GM21526 (cell line): ENCODE measurements around the gene LIN52.

Experiments used
- ATAC-seq: cut with Tn5 transposase; IDR thresholded peaks from one replicate; pipeline ENCODE4 v1.9.1; 2021; ENCODE audit warnings: moderate library complexity; ENCODE audit not compliant: unreplicated experiment, low FRiP score

LIN52 gene

GRCh38 chr14:74221741-74222140, 137.0 kb downstream of the LIN52 start:
- no peak for ATAC-seq

- ATAC-seq = no peak
These were observed 138.3 kb downstream of the LIN52 start for GRCh38 chr14:74223016-74223415.

DNA sequence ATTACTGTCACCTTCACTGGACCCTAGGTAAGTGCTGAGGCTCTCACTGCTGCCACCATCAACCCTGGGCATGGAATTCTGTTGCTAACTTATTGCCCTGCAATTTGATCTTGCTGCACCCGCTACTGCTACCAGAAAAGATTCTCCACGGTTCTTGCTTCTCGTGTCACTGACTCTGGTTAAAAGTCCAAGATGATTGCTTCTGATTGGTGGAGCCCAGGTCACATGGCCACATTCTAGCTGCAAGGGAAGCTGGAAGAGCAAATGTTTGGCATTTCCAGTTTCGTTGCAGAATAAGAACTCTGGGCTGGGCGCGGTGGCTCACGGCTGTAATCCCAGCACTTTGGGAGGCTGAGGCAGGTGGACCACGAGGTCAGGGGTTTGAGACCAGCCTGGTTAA, 147.0 kb downstream of the LIN52 start:
- no peak for ATAC-seq

DNA sequence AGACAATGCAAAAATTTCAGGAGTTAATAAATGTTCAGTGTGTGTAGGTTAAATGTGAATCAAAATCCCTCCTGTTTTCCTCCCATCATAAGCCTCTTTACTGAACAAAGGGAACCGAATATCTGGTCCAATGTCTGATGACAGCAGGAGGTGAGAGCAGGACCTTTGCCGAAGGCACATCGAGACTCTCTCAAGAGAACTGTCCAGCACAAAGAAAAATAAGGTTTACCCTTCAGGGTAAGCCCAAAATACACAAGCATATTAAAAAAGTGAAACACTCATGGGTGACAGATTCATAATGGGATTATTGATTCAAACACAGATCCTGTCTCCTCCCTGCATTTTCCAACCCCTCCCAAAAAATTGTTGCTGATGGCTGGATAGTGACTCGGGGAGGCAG, 150.3 kb downstream of the LIN52 start:
- ATAC-seq = no peak

DNA sequence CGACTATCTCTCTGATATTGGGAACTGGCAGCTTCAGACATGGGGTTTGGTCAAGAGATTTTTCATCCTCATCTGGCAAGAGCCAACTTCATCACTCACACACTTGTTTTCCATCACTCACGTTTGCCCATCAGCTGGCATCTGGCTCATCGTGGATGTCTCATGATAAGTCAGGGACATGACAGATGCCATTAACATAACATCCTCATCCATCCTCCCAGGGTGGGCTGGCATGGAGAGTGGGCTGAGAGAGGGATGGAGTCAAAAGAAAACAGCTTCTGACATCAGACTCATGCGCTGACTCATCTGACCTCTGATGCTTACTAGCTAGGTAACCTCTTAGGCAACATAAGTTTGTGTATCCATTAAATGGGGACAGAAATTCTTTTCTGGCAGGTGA, 152.7 kb downstream of the LIN52 start:
- ATAC-seq = no peak

DNA sequence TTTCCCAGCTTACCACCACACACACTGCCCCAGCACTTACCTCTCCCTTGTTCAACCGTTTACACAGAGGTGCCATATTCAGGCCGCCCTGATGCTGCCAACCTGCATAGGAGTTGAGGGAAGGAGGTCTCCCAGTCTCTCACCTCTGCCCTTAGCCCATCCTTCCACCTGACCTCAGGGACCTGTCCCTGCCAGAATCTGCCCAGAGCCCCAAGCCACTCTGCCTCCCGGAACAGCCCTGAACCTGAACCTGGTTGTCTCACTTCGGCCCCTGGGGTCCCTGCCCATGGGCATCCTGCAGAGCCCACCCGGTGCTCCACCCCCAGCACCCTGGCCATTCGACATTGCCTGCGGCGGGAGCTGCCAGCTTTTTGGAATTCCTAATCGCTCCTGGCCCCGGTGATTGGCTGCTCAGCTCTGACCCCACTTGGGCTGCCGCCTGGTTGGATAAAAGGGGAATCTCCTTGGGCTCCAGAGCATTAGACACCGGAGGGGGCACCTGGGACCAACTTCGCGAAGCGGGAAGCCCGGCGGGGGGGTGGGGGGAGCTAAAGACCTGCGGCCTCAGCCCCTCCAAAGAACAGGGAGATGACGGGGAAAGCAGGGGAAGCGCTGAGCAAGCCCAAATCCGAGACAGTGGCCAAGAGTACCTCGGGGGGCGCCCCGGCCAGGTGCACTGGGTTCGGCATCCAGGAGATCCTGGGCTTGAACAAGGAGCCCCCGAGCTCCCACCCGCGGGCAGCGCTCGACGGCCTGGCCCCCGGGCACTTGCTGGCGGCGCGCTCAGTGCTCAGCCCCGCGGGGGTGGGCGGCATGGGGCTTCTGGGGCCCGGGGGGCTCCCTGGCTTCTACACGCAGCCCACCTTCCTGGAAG, 154.5 kb downstream of the LIN52 start, which contains the start of gene VSX2:
TSS of gene VSX2 (plus strand) at position 476 of the 874 bp plus-strand sequence. CDS start at position 589, 113 bp downstream.
- ATAC-seq = no peak

GRCh38 chr14:74239848-74240793, 155.4 kb downstream of the LIN52 start:
- ATAC-seq = no peak

- ATAC-seq = no peak
These were observed 156.3 kb downstream of the LIN52 start for GRCh38 chr14:74240794-74241651.

DNA sequence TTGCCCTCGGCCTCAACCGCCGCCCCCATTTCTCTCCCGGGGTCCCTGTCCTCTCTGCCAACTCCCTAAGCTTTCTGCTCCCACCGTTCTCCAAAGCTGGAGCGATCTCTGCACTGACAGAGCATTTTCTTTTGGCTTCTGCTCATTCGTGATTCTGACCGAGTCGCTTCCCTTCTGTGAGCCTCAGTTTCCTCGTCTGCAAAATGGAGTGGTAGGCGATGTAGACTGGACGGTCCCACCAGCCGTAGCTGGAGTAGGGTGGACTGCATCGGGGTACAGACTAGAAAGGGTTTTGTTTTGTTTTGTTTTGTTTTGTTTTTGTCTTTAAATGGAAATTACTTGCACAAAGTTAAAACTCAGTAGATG, 156.9 kb downstream of the LIN52 start:
- no peak for ATAC-seq

- no peak for ATAC-seq
These were observed 157.4 kb downstream of the LIN52 start for GRCh38 chr14:74242021-74242779.

GRCh38 chr14:74242780-74243042, 158.0 kb downstream of the LIN52 start:
- no peak for ATAC-seq

DNA sequence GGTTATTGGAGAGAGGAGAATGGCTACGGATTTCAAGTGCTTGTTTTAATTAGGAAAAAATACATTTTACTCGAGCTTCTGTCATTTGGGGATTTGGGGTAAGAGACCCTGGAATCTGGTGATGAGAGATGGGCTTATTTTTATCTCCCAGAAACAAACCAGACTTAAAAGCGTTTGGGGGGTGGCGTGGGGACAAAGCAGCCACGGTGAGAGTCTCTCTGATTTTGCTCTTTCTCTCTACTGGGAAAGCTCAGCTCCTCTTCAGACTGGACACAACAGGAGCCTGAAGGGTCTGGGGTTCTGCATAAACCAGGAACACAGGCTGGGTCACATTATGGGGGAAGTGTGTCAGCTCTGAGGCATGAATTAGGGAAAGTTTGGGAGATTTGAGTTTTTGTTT, 158.3 kb downstream of the LIN52 start:
- ATAC-seq = no peak

DNA sequence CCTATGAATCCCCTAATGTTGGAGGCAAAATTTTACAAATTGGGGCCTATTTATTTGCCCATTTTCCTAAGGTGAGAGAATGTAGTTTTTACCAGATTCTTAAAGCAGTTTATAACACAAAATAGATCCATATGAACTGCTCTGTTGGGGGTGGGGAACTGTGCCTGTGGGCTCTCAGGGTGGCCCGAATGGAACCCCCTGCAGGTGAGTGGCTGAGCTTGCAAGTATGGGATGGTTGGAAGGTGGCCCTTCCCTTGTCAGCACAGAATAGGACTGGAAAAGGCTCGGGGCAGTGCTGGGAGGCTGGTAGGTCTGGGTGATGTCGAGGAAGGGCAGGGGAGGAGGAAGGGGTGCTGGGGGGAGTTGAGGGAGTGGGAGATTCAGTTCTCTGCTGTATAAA, 159.4 kb downstream of the LIN52 start:
- ATAC-seq = no peak

DNA sequence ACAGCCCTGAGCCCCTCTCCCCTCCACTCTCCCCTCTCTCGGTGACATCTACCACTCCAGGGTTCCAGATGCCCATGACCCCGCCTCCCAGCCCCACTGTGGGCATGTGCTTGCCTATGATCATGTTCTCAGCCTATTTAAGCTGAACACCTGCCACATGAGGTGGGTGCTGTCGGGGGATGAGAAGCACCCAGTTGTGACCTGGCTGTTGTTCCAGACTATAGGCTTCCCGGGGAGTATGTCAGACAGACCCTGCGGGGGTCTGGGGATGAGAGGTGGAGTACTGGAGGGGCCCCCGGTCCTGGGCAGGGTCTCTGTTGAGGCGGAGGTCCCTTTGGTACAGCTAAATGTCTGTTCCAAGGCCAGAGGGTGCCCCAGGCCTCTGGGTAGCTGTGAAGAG, 160.5 kb downstream of the LIN52 start:
- ATAC-seq = no peak

GRCh38 chr14:74246542-74246941, 161.8 kb downstream of the LIN52 start:
- no peak for ATAC-seq

DNA sequence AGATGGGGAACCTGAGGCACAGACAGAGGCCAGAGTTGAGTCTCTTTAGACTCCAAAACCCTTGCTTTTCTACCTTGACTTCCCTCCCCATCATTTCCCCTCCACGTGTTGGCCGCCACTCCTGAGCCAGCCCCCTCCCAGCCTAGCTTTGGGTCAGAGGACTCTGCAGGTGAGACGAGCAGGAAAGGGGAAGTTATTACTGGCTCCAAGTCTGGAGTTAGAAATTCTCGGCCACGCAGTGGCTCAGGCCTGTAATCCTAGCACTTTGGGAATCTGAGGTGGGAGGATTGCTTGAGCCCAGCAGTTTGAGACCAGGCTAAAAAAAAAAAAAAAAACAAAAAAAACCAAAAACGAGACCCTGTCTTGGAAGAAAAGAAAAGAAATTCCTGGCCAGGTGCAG, 163.3 kb downstream of the LIN52 start:
- no peak for ATAC-seq

GRCh38 chr14:74249433-74250375, 164.9 kb downstream of the LIN52 start:
- ATAC-seq = no peak
